DND-41 (cell line): ENCODE data around the gene RNF144B.
"Not testable (repeated sequence)": the region's sequence is repeated elsewhere in the genome, so short reads cannot be mapped to it uniquely, and the experiment has no call there.

Experiments
- ATAC-seq: fragments of 200-7000 bp; cut with Tn5 transposase; 3 replicates; pipeline ENCODE4 v1.9.1; 2021; ENCODE audit warnings: low read depth; ENCODE audit not compliant: insufficient read depth
- DNase-seq: peaks from one replicate; pipeline ENCODE4 v3.0.0-alpha.2; 2020
- H2AFZ ChIP-seq: 2 replicates; pipeline ENCODE4 v1.6.0; 2012; ENCODE audit warnings: low read depth, low read length
- H3K27ac ChIP-seq: 2 replicates; pipeline ENCODE4 v1.5.1; 2012; ENCODE audit warnings: low read length, inconsistent platforms
- H3K27me3 ChIP-seq: fragments of 200-600 bp; sonication (generic); 2 replicates; pipeline ENCODE4 v1.6.0; 2012; ENCODE audit warnings: low read length, mild to moderate bottlenecking, inconsistent platforms; ENCODE audit not compliant: insufficient read depth, poor library complexity
- H3K36me3 ChIP-seq: 2 replicates; pipeline ENCODE4 v1.5.1; 2012; ENCODE audit warnings: low read length, inconsistent platforms; ENCODE audit not compliant: insufficient read depth
- H3K4me1 ChIP-seq: 2 replicates; pipeline ENCODE4 v1.5.1; 2012; ENCODE audit warnings: mild to moderate bottlenecking, low read length; ENCODE audit not compliant: insufficient read depth
- H3K4me2 ChIP-seq: 2 replicates; pipeline ENCODE4 v1.6.0; 2012; ENCODE audit warnings: mild to moderate bottlenecking, moderate library complexity, low read length, inconsistent platforms; ENCODE audit not compliant: insufficient read depth
- H3K4me3 ChIP-seq, 2 experiments: fragments of 200-600 bp in 1 of 2; shearing (Covaris generic) in 1 of 2; 2 replicates each; pipeline ENCODE4 v1.5.1; 2012 to 2016; ENCODE audit warnings: inconsistent platforms in 2 of 2, low read length in 2 of 2, mild to moderate bottlenecking in 2 of 2, low read depth in 1 of 2, moderate library complexity in 1 of 2
- H3K79me2 ChIP-seq: 2 replicates; pipeline ENCODE4 v1.6.0; 2012; ENCODE audit warnings: low read length, inconsistent platforms; ENCODE audit not compliant: insufficient read depth
- H3K9ac ChIP-seq: 2 replicates; pipeline ENCODE4 v1.6.0; 2012; ENCODE audit warnings: low read depth, mild to moderate bottlenecking, inconsistent platforms, low read length, moderate library complexity
- H3K9me3 ChIP-seq: 2 replicates; pipeline ENCODE4 v1.5.1; 2012; ENCODE audit warnings: low read length, moderate library complexity, mild to moderate bottlenecking, inconsistent platforms; ENCODE audit not compliant: insufficient read depth, severe bottlenecking
- H4K20me1 ChIP-seq: 2 replicates; pipeline ENCODE4 v1.6.0; 2012; ENCODE audit warnings: low read length; ENCODE audit not compliant: insufficient read depth
- CTCF ChIP-seq: IDR thresholded peaks from 2 replicates; pipeline ENCODE4 v1.5.1; 2012; ENCODE audit warnings: borderline replicate concordance, low read length, moderate library complexity, mild to moderate bottlenecking; ENCODE audit not compliant: poor library complexity, severe bottlenecking; ENCODE audit errors: extremely low read depth
- EZH2 ChIP-seq: IDR thresholded peaks from 3 replicates; pipeline ENCODE4 v1.6.1; 2012; ENCODE audit warnings: borderline replicate concordance, low read depth, mild to moderate bottlenecking, moderate library complexity, low read length, inconsistent platforms; ENCODE audit not compliant: severe bottlenecking

Gene RNF144B

GRCh38 chr6:18352842-18353241 lies 34.3 kb upstream of the RNF144B start:
- H4K20me1 ChIP-seq: no peaks in the 10 kb centered on the region
- no peaks in the 10 kb centered on the region for H3K9me3 ChIP-seq
- H3K27me3 ChIP-seq: no peaks in the 10 kb centered on the region
- no peaks in the 10 kb centered on the region for H3K79me2 ChIP-seq
- no peak overlapping the region for H3K4me3 ChIP-seq
- no peaks in the 10 kb centered on the region for H3K36me3 ChIP-seq
- ATAC-seq: no peak
- DNase-seq: no peak
- no peak overlapping the region for H3K4me2 ChIP-seq
- TF ChIP-seq EZH2: no peak
- no peak for TF ChIP-seq CTCF
- no peak overlapping the region for H3K9ac ChIP-seq
- H2AFZ ChIP-seq: no peak overlapping the region
- no peak overlapping the region for H3K27ac ChIP-seq
- no peaks in the 10 kb centered on the region for H3K4me1 ChIP-seq

- Histone ChIP-seq H3K27ac (no peak overlapping the region), H3K79me2 (no peaks in the 10 kb centered on the region), H3K4me1 (no peaks in the 10 kb centered on the region), H3K9me3 (no peaks in the 10 kb centered on the region), H3K9ac (no peak overlapping the region), H3K4me3 (no peak overlapping the region), H4K20me1 (no peaks in the 10 kb centered on the region), H3K27me3 (no peaks in the 10 kb centered on the region), H2AFZ (no peak overlapping the region), H3K4me2 (no peak overlapping the region), H3K36me3 (no peaks in the 10 kb centered on the region)
- ATAC-seq (no peak), DNase-seq (no peak)
- no peak for TF ChIP-seq CTCF
- no peak for TF ChIP-seq EZH2
Observed at GRCh38 chr6:18353251-18353650, 33.9 kb upstream of the RNF144B start.

GRCh38 chr6:18357546-18357945 lies 29.6 kb upstream of the RNF144B start:
- not testable (repeated sequence) for H2AFZ ChIP-seq, H3K36me3 ChIP-seq, H3K4me3 ChIP-seq, H3K79me2 ChIP-seq, H3K4me1 ChIP-seq, H3K4me2 ChIP-seq, DNase-seq, H4K20me1 ChIP-seq, H3K9me3 ChIP-seq, H3K27ac ChIP-seq, H3K27me3 ChIP-seq, H3K9ac ChIP-seq, ATAC-seq

GRCh38 chr6:18359237-18359885 lies 27.8 kb upstream of the RNF144B start:
- DNase-seq: no peak
- no peaks in the 10 kb centered on the region for H3K79me2 ChIP-seq
- H3K9ac ChIP-seq: no peak overlapping the region

More at GRCh38 chr6:18359237-18359885, 27.8 kb upstream of the RNF144B start:
- Histone ChIP-seq H3K9me3 (no peaks in the 10 kb centered on the region), H2AFZ (no peak overlapping the region), H3K27me3 (no peaks in the 10 kb centered on the region), H3K4me2 (no peak overlapping the region), H3K27ac (no peak overlapping the region), H4K20me1 (no peaks in the 10 kb centered on the region), H3K4me1 (no peaks in the 10 kb centered on the region), H3K4me3 (no peak overlapping the region), H3K36me3 (no peaks in the 10 kb centered on the region)
- no peak for ATAC-seq
- TF ChIP-seq EZH2: no peak
